Gastrocnemius medialis (tissue), 4 donors: ENCODE data around the gene GCDH.

Experiments used
- CTCF ChIP-seq, 5 experiments: fragments of 450-650 bp in 3 of 5; fragments of 200-600 bp in 2 of 5; sonication (generic) in 2 of 5; IDR thresholded peaks in 4 of 5; conservative IDR thresholded peaks in 1 of 5; 1 replicate in 4 of 5; 2 replicates in 1 of 5; pipeline ENCODE4 v1.5.1; 2016 to 2019; ENCODE audit warnings: antibody characterized with exemption in 5 of 5, mild to moderate bottlenecking in 3 of 5, moderate library complexity in 3 of 5
- POLR2A ChIP-seq, 2 donors: fragments of 450-650 bp; IDR thresholded peaks; one replicate each; pipeline ENCODE4 v1.6.1; 2017; ENCODE audit warnings: antibody characterized with exemption in 2 of 2, mild to moderate bottlenecking in 2 of 2, moderate library complexity in 2 of 2

- TF ChIP-seq POLR2A (IDR thresholded peaks at IDR 0.05) (no peak), CTCF (IDR thresholded peaks at IDR 0.05 in 4 of 5, conservative IDR thresholded peaks at IDR 0.05 in 1 of 5) (no peak)
These were observed 53.2 kb downstream of the GCDH start for GRCh38 chr19:12944104-12944674.
